Inferior parietal cortex (tissue), 1 donor: ENCODE results near the gene PRTN3.

Experiments used
- DNase-seq: peaks from one replicate; pipeline ENCODE4 v3.0.0-alpha.2; 2016; ENCODE audit errors: extremely low spot score

The PRTN3 gene

GRCh38 chr19:803099-803561 is 37.7 kb upstream of the PRTN3 start:
- no peak for DNase-seq

GRCh38 chr19:803686-804418 is 36.9 kb upstream of the PRTN3 start:
- no peak for DNase-seq

GRCh38 chr19:804419-805165 is 36.2 kb upstream of the PRTN3 start:
- DNase-seq = no peak

- DNase-seq = no peak
These were observed 35.6 kb upstream of the PRTN3 start for GRCh38 chr19:805166-805551.

- DNase-seq = no peak
These were observed 34.9 kb upstream of the PRTN3 start for GRCh38 chr19:805600-806550.

GRCh38 chr19:806815-807421 is 33.9 kb upstream of the PRTN3 start:
- DNase-seq = no peak

- no peak for DNase-seq
These were observed 33.0 kb upstream of the PRTN3 start for GRCh38 chr19:807627-808422.

GRCh38 chr19:808423-808775 is 32.4 kb upstream of the PRTN3 start:
- no peak for DNase-seq

- no peak for DNase-seq
These were observed 30.5 kb upstream of the PRTN3 start for GRCh38 chr19:810077-810855.

- DNase-seq = no peak
These were observed 29.8 kb upstream of the PRTN3 start for GRCh38 chr19:810883-811489.

GRCh38 chr19:811506-812048 is 29.2 kb upstream of the PRTN3 start:
- no peak for DNase-seq

GRCh38 chr19:812049-812746 is 28.6 kb upstream of the PRTN3 start:
- DNase-seq = no peak

GRCh38 chr19:812747-813218 is 28.0 kb upstream of the PRTN3 start:
- DNase-seq = no peak

- DNase-seq = no peak
These were observed 27.3 kb upstream of the PRTN3 start for GRCh38 chr19:813219-814151.

GRCh38 chr19:814152-815078 is 26.4 kb upstream of the PRTN3 start:
- no peak for DNase-seq

GRCh38 chr19:815079-815774 is 25.6 kb upstream of the PRTN3 start:
- DNase-seq = no peak
